ENCODE measurements around the gene INHBA.

GRCh38 chr7:41742401-41743020 lies 39.6 kb upstream of the INHBA start:
- TF ChIP-seq POLR2A (IDR thresholded peaks at IDR 0.05; ENCODE audit: low read depth, low read length), result no peak
- no peak for TF ChIP-seq POU2F2 (IDR thresholded peaks at IDR 0.05; ENCODE audit: low read depth, low read length)
- TF ChIP-seq TAF1 (IDR thresholded peaks at IDR 0.05; ENCODE audit: low read depth, low read length), result no peak
- no peak for TF ChIP-seq POLR2AphosphoS5 (IDR thresholded peaks at IDR 0.05; ENCODE audit: low read depth, low read length)
- TF ChIP-seq PAX5 (IDR thresholded peaks at IDR 0.05; ENCODE audit: insufficient read depth, low read length, severe bottlenecking), result no peak
- TF ChIP-seq SPI1 (IDR thresholded peaks at IDR 0.05; ENCODE audit: low read depth, low read length), result no peak
